Activated CD4-positive, alpha-beta memory T cell treated with anti-CD3 and anti-CD28 coated beads for 36 hours (primary cell): ENCODE measurements around the gene ATXN7L1. TPM values are rescaled to one million over a fixed set of nuclear protein-coding genes. Genes with fewer than 3 reads are reported as not detected.

Experiments used
- CTCF ChIA-PET: fragments of 350-600 bp; sonication (Branson Sonifier 250); formaldehyde crosslinking; loops from one replicate; lab custom pipeline; 2021; ENCODE audit warnings: antibody characterized with exemption, inconsistent platforms; lab: Charles Lee
- POLR2A ChIA-PET: fragments of 350-600 bp; sonication (Branson Sonifier 250); formaldehyde crosslinking; loops from one replicate; lab custom pipeline; 2021; ENCODE audit warnings: antibody characterized with exemption; lab: Charles Lee
- DNase-seq: peaks from one replicate; pipeline ENCODE4 v3.0.0-alpha.2; 2020
- H3K27ac Mint-ChIP-seq: one replicate; pipeline ENCODE4 v1.8.0; 2021; ENCODE audit warnings: mixed read lengths
- H3K27me3 Mint-ChIP-seq: one replicate; pipeline ENCODE4 v1.8.0; 2021; ENCODE audit warnings: mixed read lengths
- H3K36me3 Mint-ChIP-seq: one replicate; pipeline ENCODE4 v1.8.0; 2021; ENCODE audit warnings: mixed read lengths
- H3K4me1 Mint-ChIP-seq: one replicate; pipeline ENCODE4 v1.8.0; 2021; ENCODE audit warnings: low read depth, mixed read lengths
- H3K4me3 Mint-ChIP-seq: one replicate; pipeline ENCODE4 v1.8.0; 2021; ENCODE audit warnings: mild to moderate bottlenecking, mixed read lengths
- H3K9me3 Mint-ChIP-seq: one replicate; pipeline ENCODE4 v1.8.0; 2021; ENCODE audit warnings: mixed read lengths
- intact Hi-C: fragments of 100-400 bp; cut with micrococcal nuclease; formaldehyde crosslinking; loops from one replicate; pipeline ENCODE4 v1.15.1; 2023
- total RNA-seq, 2 experiments: library from RNA; stranded (reverse); gene quantifications; one replicate each; pipeline ENCODE4 v1.2.3, GENCODE V29; 2021

ATXN7L1 gene
- total RNA-seq, 2 experiments from 2014 or later = 12.4 to 13.3 TPM

GRCh38 chr7:105623378-105623777, 253.0 kb downstream of the ATXN7L1 start:
- Mint-ChIP-seq H3K36me3 (peaks cover 30% of the 10 kb centered on the region), H3K9me3 (peaks cover 9% of the 10 kb centered on the region), H3K4me3 (no peak overlapping the region), H3K27me3 (no peaks in the 10 kb centered on the region), H3K27ac (no peak overlapping the region), H3K4me1 (no peaks in the 10 kb centered on the region)
- DNase-seq = no peak
- intact Hi-C loops = no loop called here
- ChIA-PET POLR2A (no interaction called here), CTCF (no interaction called here)

- H3K27ac Mint-ChIP-seq = no peak overlapping the region
Measured at GRCh38 chr7:105622106-105622731, 254.2 kb downstream of the ATXN7L1 start.

DNA sequence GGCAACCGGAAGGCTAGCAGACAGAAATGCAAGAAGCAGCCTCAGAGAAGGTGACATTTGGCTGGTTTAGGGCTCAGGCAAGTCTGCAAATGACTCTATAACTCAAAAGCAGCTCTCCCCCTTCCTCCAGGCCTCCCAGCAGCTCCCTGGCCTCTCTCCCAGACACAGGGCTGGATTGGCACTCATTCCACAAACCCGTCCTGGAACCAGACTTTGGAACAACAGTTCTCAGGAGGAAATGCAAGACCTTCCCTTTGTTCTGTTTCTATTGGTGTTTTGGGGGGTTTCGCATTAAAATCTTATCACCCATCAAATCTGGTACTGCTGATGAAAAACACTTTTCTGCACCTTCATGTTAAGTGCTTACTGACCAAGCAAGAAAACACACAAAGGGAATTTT, 254.8 kb downstream of the ATXN7L1 start:
- no peak overlapping the region for H3K27ac Mint-ChIP-seq

More at GRCh38 chr7:105622106-105622731, 254.2 kb downstream of the ATXN7L1 start:
- ChIA-PET POLR2A (no interaction called here), CTCF (no interaction called here)
- H3K36me3 Mint-ChIP-seq = peaks cover 31% of the 10 kb centered on the region
- intact Hi-C loops = no loop called here
- peaks cover 9% of the 10 kb centered on the region for H3K9me3 Mint-ChIP-seq
- DNase-seq = no peak
- H3K4me1 Mint-ChIP-seq = no peaks in the 10 kb centered on the region
- H3K27me3 Mint-ChIP-seq = no peaks in the 10 kb centered on the region
- H3K4me3 Mint-ChIP-seq = no peak overlapping the region

GRCh38 chr7:105621176-105621575, 255.2 kb downstream of the ATXN7L1 start:
- H3K4me1 Mint-ChIP-seq = no peaks in the 10 kb centered on the region
- ChIA-PET CTCF (no interaction called here), POLR2A (no interaction called here)
- DNase-seq = no peak
- H3K27me3 Mint-ChIP-seq = no peaks in the 10 kb centered on the region
- no peak overlapping the region for H3K4me3 Mint-ChIP-seq
- peaks cover 4% of the 10 kb centered on the region for H3K9me3 Mint-ChIP-seq
- peaks cover 25% of the 10 kb centered on the region for H3K36me3 Mint-ChIP-seq
- no peak overlapping the region for H3K27ac Mint-ChIP-seq
- intact Hi-C loops = no loop called here

More for the DNA sequence above, 254.8 kb downstream of the ATXN7L1 start:
- Mint-ChIP-seq H3K4me3 (no peak overlapping the region), H3K4me1 (no peaks in the 10 kb centered on the region), H3K36me3 (peaks cover 28% of the 10 kb centered on the region), H3K9me3 (peaks cover 6% of the 10 kb centered on the region), H3K27me3 (no peaks in the 10 kb centered on the region)
- no peak for DNase-seq
- ChIA-PET POLR2A (no interaction called here), CTCF (no interaction called here)
- intact Hi-C loops = no loop called here

GRCh38 chr7:105619590-105619989, 256.8 kb downstream of the ATXN7L1 start:
- H3K36me3 Mint-ChIP-seq = peaks cover 18% of the 10 kb centered on the region
- intact Hi-C loops = no loop called here
- ChIA-PET POLR2A (interaction anchor here (0.5 kb wide), 1 partner anchor 64 kb away, joined by 5 read pairs; no protein-coding TSS in a partner anchor), CTCF (interaction anchor here (0.9 to 1.2 kb wide), 2 partner anchors 33 to 37 kb away, joined by 3 read pairs; no protein-coding TSS in a partner anchor)
- no peak overlapping the region for H3K4me3 Mint-ChIP-seq
- no peaks in the 10 kb centered on the region for H3K4me1 Mint-ChIP-seq
- H3K27me3 Mint-ChIP-seq = no peaks in the 10 kb centered on the region
- no peak for DNase-seq
- no peak overlapping the region for H3K27ac Mint-ChIP-seq
- no peaks in the 10 kb centered on the region for H3K9me3 Mint-ChIP-seq

- Mint-ChIP-seq H3K36me3 (peaks cover 16% of the 10 kb centered on the region), H3K4me1 (no peaks in the 10 kb centered on the region), H3K27me3 (no peaks in the 10 kb centered on the region), H3K9me3 (no peaks in the 10 kb centered on the region), H3K4me3 (no peak overlapping the region), H3K27ac (no peak overlapping the region)
- DNase-seq = no peak
- CTCF ChIA-PET = interaction anchor here (1.4 kb wide), 1 partner anchor 39 kb away, joined by 5 read pairs; no protein-coding TSS in a partner anchor
- POLR2A ChIA-PET = no interaction called here
- intact Hi-C loops = no loop called here
Measured at GRCh38 chr7:105618016-105618296, 258.4 kb downstream of the ATXN7L1 start.

DNA sequence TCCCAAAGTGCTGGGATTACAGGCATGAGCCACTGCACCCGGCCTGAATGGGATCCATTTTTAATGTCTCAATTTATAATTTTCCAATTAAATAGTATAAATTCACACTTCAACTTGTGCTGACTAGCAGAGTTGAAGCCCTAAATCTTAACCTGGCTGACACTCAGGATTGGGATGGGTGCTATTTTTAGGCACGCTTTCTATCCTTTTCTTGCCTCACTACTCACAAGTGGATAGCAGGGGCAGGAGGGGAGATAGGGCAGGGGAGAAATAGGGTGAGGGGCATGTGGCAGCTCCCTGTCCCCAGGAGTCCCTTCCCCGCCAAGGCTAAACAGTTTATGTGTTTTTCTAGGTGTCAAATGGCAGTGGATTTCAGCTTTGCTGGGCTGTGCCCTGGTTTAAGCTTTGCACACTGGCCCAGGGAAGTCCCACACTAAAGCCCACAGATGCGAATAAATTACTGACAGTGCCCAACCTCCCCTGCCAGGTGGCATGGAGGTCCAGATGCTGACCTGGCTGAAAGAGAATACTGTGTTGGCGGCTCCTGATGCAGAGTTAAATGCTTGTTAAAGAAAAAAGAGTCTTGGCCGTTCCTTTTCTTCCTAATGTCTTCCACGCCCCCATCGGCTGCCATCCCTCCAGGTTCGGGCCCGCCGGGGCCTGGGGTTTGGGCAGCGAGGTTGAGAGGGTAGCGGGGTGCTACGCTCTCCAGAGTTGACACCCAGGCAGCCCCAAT, 259.0 kb downstream of the ATXN7L1 start:
- ChIA-PET POLR2A (no interaction called here), CTCF (interaction anchor here (1.4 kb wide), 1 partner anchor 40 kb away, joined by 5 read pairs; no protein-coding TSS in a partner anchor)
- H3K36me3 Mint-ChIP-seq = peaks cover 16% of the 10 kb centered on the region
- no peaks in the 10 kb centered on the region for H3K27me3 Mint-ChIP-seq
- intact Hi-C loops = no loop called here
- H3K27ac Mint-ChIP-seq = no peak overlapping the region
- no peaks in the 10 kb centered on the region for H3K4me1 Mint-ChIP-seq
- no peaks in the 10 kb centered on the region for H3K9me3 Mint-ChIP-seq
- no peak overlapping the region for H3K4me3 Mint-ChIP-seq
- DNase-seq = no peak

GRCh38 chr7:105614341-105614840, 262.0 kb downstream of the ATXN7L1 start:
- CTCF ChIA-PET = no interaction called here

GRCh38 chr7:105613611-105614330, 262.6 kb downstream of the ATXN7L1 start:
- Mint-ChIP-seq H3K36me3 (peaks cover 13% of the 10 kb centered on the region), H3K27me3 (no peaks in the 10 kb centered on the region), H3K27ac (no peak overlapping the region), H3K9me3 (no peaks in the 10 kb centered on the region), H3K4me3 (no peak overlapping the region), H3K4me1 (no peaks in the 10 kb centered on the region)
- DNase-seq = no peak
- ChIA-PET CTCF (interaction anchor here (0.5 kb wide), 1 partner anchor 73 kb away, joined by 3 read pairs; no protein-coding TSS in a partner anchor), POLR2A (no interaction called here)
- intact Hi-C loops = no loop called here

More at GRCh38 chr7:105614341-105614840, 262.0 kb downstream of the ATXN7L1 start:
- Mint-ChIP-seq H3K4me3 (no peak overlapping the region), H3K27me3 (no peaks in the 10 kb centered on the region), H3K9me3 (no peaks in the 10 kb centered on the region), H3K36me3 (peaks cover 14% of the 10 kb centered on the region), H3K4me1 (no peaks in the 10 kb centered on the region), H3K27ac (no peak overlapping the region)
- no peak for DNase-seq
- POLR2A ChIA-PET = no interaction called here
- intact Hi-C loops = no loop called here

DNA sequence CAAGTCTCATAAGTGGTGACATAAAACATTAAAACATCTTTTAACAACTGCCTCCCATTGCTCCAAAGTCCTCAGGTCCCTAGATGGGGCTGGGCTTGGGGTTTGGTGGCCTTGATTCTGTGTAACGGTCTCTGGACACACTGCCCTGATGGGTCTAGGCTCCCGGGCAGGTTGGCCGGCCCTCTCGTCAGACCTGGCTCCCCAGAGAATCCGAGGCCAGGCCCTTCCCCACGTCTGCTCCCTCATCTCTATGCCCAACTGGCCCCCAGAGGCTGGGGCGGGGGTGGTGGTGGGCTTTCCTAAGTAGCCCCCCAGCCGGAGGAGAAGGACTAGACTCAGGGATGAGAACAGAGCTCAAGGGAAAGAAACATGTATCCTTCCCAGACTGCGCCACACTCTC, 263.6 kb downstream of the ATXN7L1 start:
- intact Hi-C loops = no loop called here
- Mint-ChIP-seq H3K9me3 (no peaks in the 10 kb centered on the region), H3K27ac (no peak overlapping the region), H3K27me3 (no peaks in the 10 kb centered on the region), H3K4me3 (no peak overlapping the region), H3K4me1 (no peaks in the 10 kb centered on the region), H3K36me3 (peaks cover 9% of the 10 kb centered on the region)
- POLR2A ChIA-PET = no interaction called here
- DNase-seq = no peak
- CTCF ChIA-PET = no interaction called here

- H3K4me3 Mint-ChIP-seq = no peak overlapping the region
- intact Hi-C loops = no loop called here
- ChIA-PET CTCF (no interaction called here), POLR2A (no interaction called here)
- no peaks in the 10 kb centered on the region for H3K9me3 Mint-ChIP-seq
- H3K36me3 Mint-ChIP-seq = peaks cover 9% of the 10 kb centered on the region
- H3K27ac Mint-ChIP-seq = no peak overlapping the region
- no peaks in the 10 kb centered on the region for H3K27me3 Mint-ChIP-seq
- no peaks in the 10 kb centered on the region for H3K4me1 Mint-ChIP-seq
- no peak for DNase-seq
Measured at GRCh38 chr7:105611856-105612775, 264.3 kb downstream of the ATXN7L1 start.
